NT2/D1 (cell line): ENCODE measurements around the gene CXCR5.

ENCODE experiments used
- DNase-seq: peaks from one replicate; pipeline ENCODE4 v3.0.0-alpha.2; 2011; ENCODE audit warnings: low read depth, low spot score
- H3K27me3 ChIP-seq: 2 replicates; pipeline ENCODE4 v1.6.0; 2011; ENCODE audit warnings: mild to moderate bottlenecking; ENCODE audit not compliant: insufficient read length, insufficient read depth
- H3K36me3 ChIP-seq: 2 replicates; pipeline ENCODE4 v1.6.1; 2011; ENCODE audit warnings: mild to moderate bottlenecking, low read length, mixed read lengths; ENCODE audit not compliant: insufficient read depth, insufficient read length
- H3K4me1 ChIP-seq: 2 replicates; pipeline ENCODE4 v1.5.1; 2011; ENCODE audit not compliant: insufficient read depth, insufficient read length
- H3K4me3 ChIP-seq: 2 replicates; pipeline ENCODE4 v1.5.1; 2011; ENCODE audit warnings: low read depth; ENCODE audit not compliant: insufficient read length
- H3K9ac ChIP-seq: 2 replicates; pipeline ENCODE4 v1.6.0; 2011; ENCODE audit warnings: low read depth; ENCODE audit not compliant: insufficient read length
- H3K9me3 ChIP-seq: 2 replicates; pipeline ENCODE4 v1.5.1; 2011; ENCODE audit warnings: mild to moderate bottlenecking, low read length; ENCODE audit not compliant: insufficient read depth
- SUZ12 ChIP-seq: IDR thresholded peaks from 2 replicates; pipeline ENCODE4 v1.6.1; 2011; ENCODE audit not compliant: insufficient read length, insufficient read depth; ENCODE audit errors: extremely low read depth
- YY1 ChIP-seq: IDR thresholded peaks from 2 replicates; pipeline ENCODE4 v1.6.1; 2011; ENCODE audit not compliant: insufficient read length, insufficient read depth
- ZNF274 ChIP-seq: IDR thresholded peaks from 2 replicates; pipeline ENCODE4 v1.6.1; 2011; ENCODE audit warnings: mild to moderate bottlenecking, low read depth, low read length

CXCR5 gene

GRCh38 chr11:118921121-118921928, 37.6 kb downstream of the CXCR5 start:
- H3K9ac ChIP-seq: peak overlapping the region; percentile 76
- peak overlapping the region; percentile 32 for H3K4me3 ChIP-seq
- TF ChIP-seq SUZ12: no peak
- no peak for TF ChIP-seq YY1
- no peak for TF ChIP-seq ZNF274
- H3K36me3 ChIP-seq: peaks cover 10% of the 10 kb centered on the region
- H3K9me3 ChIP-seq: no peaks in the 10 kb centered on the region
- no peak for DNase-seq
- H3K27me3 ChIP-seq: peaks cover 3% of the 10 kb centered on the region
- H3K4me1 ChIP-seq: peaks cover 34% of the 10 kb centered on the region

- no peaks in the 10 kb centered on the region for H3K9me3 ChIP-seq
- H3K4me3 ChIP-seq: peak overlapping the region; percentile 32
- H3K9ac ChIP-seq: peak overlapping the region; percentile 76
- DNase-seq: no peak
- TF ChIP-seq YY1 (no peak), ZNF274 (no peak), SUZ12 (no peak)
- H3K36me3 ChIP-seq: peaks cover 10% of the 10 kb centered on the region
- H3K27me3 ChIP-seq: peaks cover 9% of the 10 kb centered on the region
- H3K4me1 ChIP-seq: peaks cover 31% of the 10 kb centered on the region
Measured at GRCh38 chr11:118921929-118922744, 38.4 kb downstream of the CXCR5 start.

- no peak for TF ChIP-seq YY1
- no peak for TF ChIP-seq SUZ12
- TF ChIP-seq ZNF274: no peak
- peak overlapping the region; percentile 76 for H3K9ac ChIP-seq
- no peak for DNase-seq
- peaks cover 14% of the 10 kb centered on the region for H3K27me3 ChIP-seq
- peak overlapping the region; percentile 84 for H3K4me3 ChIP-seq
- H3K36me3 ChIP-seq: peaks cover 10% of the 10 kb centered on the region
- H3K4me1 ChIP-seq: peaks cover 29% of the 10 kb centered on the region
- H3K9me3 ChIP-seq: no peaks in the 10 kb centered on the region
Measured at GRCh38 chr11:118922745-118923627, 39.3 kb downstream of the CXCR5 start.

GRCh38 chr11:118923721-118924587, 40.3 kb downstream of the CXCR5 start:
- H3K9me3 ChIP-seq: no peaks in the 10 kb centered on the region
- peaks cover 14% of the 10 kb centered on the region for H3K27me3 ChIP-seq
- DNase-seq: no peak
- TF ChIP-seq ZNF274 (no peak), YY1 (no peak), SUZ12 (no peak)
- H3K9ac ChIP-seq: peak overlapping the region; percentile 88
- H3K36me3 ChIP-seq: peaks cover 10% of the 10 kb centered on the region
- peaks cover 29% of the 10 kb centered on the region for H3K4me1 ChIP-seq
- H3K4me3 ChIP-seq: peak overlapping the region; percentile 84

GRCh38 chr11:118924591-118925585, 41.2 kb downstream of the CXCR5 start:
- no peaks in the 10 kb centered on the region for H3K9me3 ChIP-seq
- peaks cover 10% of the 10 kb centered on the region for H3K36me3 ChIP-seq
- H3K4me3 ChIP-seq: peak overlapping the region; percentile 84
- H3K4me1 ChIP-seq: peaks cover 24% of the 10 kb centered on the region
- peaks cover 14% of the 10 kb centered on the region for H3K27me3 ChIP-seq
- DNase-seq: no peak
- peak overlapping the region; percentile 88 for H3K9ac ChIP-seq
- no peak for TF ChIP-seq YY1
- TF ChIP-seq ZNF274: no peak
- TF ChIP-seq SUZ12: no peak
